Measurements from ENCODE around the gene PROC. TPM values are rescaled to one million over a fixed set of nuclear protein-coding genes. Genes with fewer than 3 reads are reported as not detected.

The PROC gene
- total RNA-seq, 5 donors from 2014 or later (not counting 1 experiment from before 2014, with no cell fraction given), result 0.20 to 0.76 (median 0.49) TPM; not detected in 2

- POLR2A ChIA-PET, result no interaction called here
- Histone ChIP-seq H3K4me1 (ENCODE audit: control insufficient read depth in 1 of 2, extremely low read depth in 1 of 2, insufficient read depth in 2 of 2, low read length in 2 of 2) (peaks cover 0 to 31% of the 10 kb centered on the region in 2 experiments), H3K9me3 (no peaks in the 10 kb centered on the region), H3K36me3 (ENCODE audit: control insufficient read depth in 2 of 2, extremely low read depth in 1 of 2, insufficient read depth in 1 of 2, low read length in 1 of 2) (no peaks in the 10 kb centered on the region), H3K27me3 (replicated peaks in 1 of 2; ENCODE audit: control insufficient read depth in 2 of 2, extremely low read depth in 1 of 2, insufficient read depth in 2 of 2, low read length in 1 of 2) (peaks cover 0 to 51% of the 10 kb centered on the region in 2 experiments), H3K4me3 (ENCODE audit: control insufficient read depth in 1 of 2, extremely low read depth in 1 of 2, low read length in 1 of 2) (no peak overlapping the region), H3K27ac (ENCODE audit: low read length) (no peak overlapping the region)
- Mint-ChIP-seq H3K36me3 (no peaks in the 10 kb centered on the region), H3K4me3 (no peak overlapping the region), H3K27me3 (peaks cover 28 to 37% of the 10 kb centered on the region in 2 donors), H3K9me3 (no peaks in the 10 kb centered on the region), H3K27ac (no peak overlapping the region), H3K4me1 (peaks cover 21 to 33% (median 29%) of the 10 kb centered on the region in 3 donors)
- CTCF ChIA-PET, result interaction anchor here in 1 of 2 donors (0.6 kb wide), 1 partner anchor 35 kb away, joined by 4 read pairs; no protein-coding TSS in a partner anchor
- no peak for DNase-seq
- 67% methylated on average over 5 of the region's 8 CpGs for WGBS (ENCODE audit: insufficient coverage)
- no peak for ATAC-seq (replicated peaks in 1 of 4)
Observed at GRCh38 chr2:127420039-127420864, 2.0 kb downstream of the PROC start.

- Mint-ChIP-seq H3K4me1 (peaks cover 16 to 30% (median 21%) of the 10 kb centered on the region in 3 donors), H3K9me3 (no peaks in the 10 kb centered on the region), H3K36me3 (no peaks in the 10 kb centered on the region), H3K27ac (no peak overlapping the region), H3K27me3 (peaks cover 37 to 47% of the 10 kb centered on the region in 2 donors), H3K4me3 (peak overlapping the region in 1 of 3 donors; percentile 31)
- CTCF ChIA-PET, result no interaction called here
- H3K36me3 ChIP-seq (ENCODE audit: control insufficient read depth in 2 of 2, extremely low read depth in 1 of 2, insufficient read depth in 1 of 2, low read length in 1 of 2), result no peaks in the 10 kb centered on the region
- DNase-seq (no peak), ATAC-seq (replicated peaks in 1 of 4) (no peak)
- H3K27ac ChIP-seq (ENCODE audit: low read length), result no peak overlapping the region
- no peak overlapping the region for H3K4me3 ChIP-seq (ENCODE audit: control insufficient read depth in 1 of 2, extremely low read depth in 1 of 2, low read length in 1 of 2)
- H3K4me1 ChIP-seq (ENCODE audit: control insufficient read depth in 1 of 2, extremely low read depth in 1 of 2, insufficient read depth in 2 of 2, low read length in 2 of 2), result peaks cover 0 to 21% of the 10 kb centered on the region in 2 experiments
- 88% methylated on average over 12 of the region's 15 CpGs for WGBS (ENCODE audit: insufficient coverage)
- peaks cover 0 to 61% of the 10 kb centered on the region in 2 experiments for H3K27me3 ChIP-seq (replicated peaks in 1 of 2; ENCODE audit: control insufficient read depth in 2 of 2, extremely low read depth in 1 of 2, insufficient read depth in 2 of 2, low read length in 1 of 2)
- POLR2A ChIA-PET, result no interaction called here
- no peaks in the 10 kb centered on the region for H3K9me3 ChIP-seq
Observed at GRCh38 chr2:127421116-127421800, 3.0 kb downstream of the PROC start.

- no peak overlapping the region for H3K27ac ChIP-seq (ENCODE audit: low read length)
- H3K27me3 Mint-ChIP-seq, result peaks cover 37 to 47% of the 10 kb centered on the region in 2 donors
- no peaks in the 10 kb centered on the region for H3K9me3 ChIP-seq
- DNase-seq (no peak), ATAC-seq (replicated peaks in 1 of 4) (no peak)
- peak overlapping the region in 2 of 3 donors; percentile 17 to 43 for H3K4me3 Mint-ChIP-seq
- H3K27ac Mint-ChIP-seq, result no peak overlapping the region
- WGBS (ENCODE audit: insufficient coverage), result 88% methylated on average over 8 of the region's 16 CpGs
- no peaks in the 10 kb centered on the region for H3K36me3 Mint-ChIP-seq
- H3K4me3 ChIP-seq (ENCODE audit: control insufficient read depth in 1 of 2, extremely low read depth in 1 of 2, low read length in 1 of 2), result no peak overlapping the region
- peaks cover 0 to 14% of the 10 kb centered on the region in 2 experiments for H3K4me1 ChIP-seq (ENCODE audit: control insufficient read depth in 1 of 2, extremely low read depth in 1 of 2, insufficient read depth in 2 of 2, low read length in 2 of 2)
- no peaks in the 10 kb centered on the region for H3K36me3 ChIP-seq (ENCODE audit: control insufficient read depth in 2 of 2, extremely low read depth in 1 of 2, insufficient read depth in 1 of 2, low read length in 1 of 2)
- H3K4me1 Mint-ChIP-seq, result peaks cover 9 to 23% (median 14%) of the 10 kb centered on the region in 3 donors
- ChIA-PET CTCF (no interaction called here), POLR2A (no interaction called here)
- no peaks in the 10 kb centered on the region for H3K9me3 Mint-ChIP-seq
- H3K27me3 ChIP-seq (replicated peaks in 1 of 2; ENCODE audit: control insufficient read depth in 2 of 2, extremely low read depth in 1 of 2, insufficient read depth in 2 of 2, low read length in 1 of 2), result peaks cover 0 to 65% of the 10 kb centered on the region in 2 experiments
Observed at GRCh38 chr2:127421871-127422558, 3.8 kb downstream of the PROC start.

- H3K27me3 Mint-ChIP-seq, result peaks cover 37 to 47% of the 10 kb centered on the region in 2 donors
- Histone ChIP-seq H3K27ac (ENCODE audit: low read length) (no peak overlapping the region), H3K9me3 (no peaks in the 10 kb centered on the region), H3K4me1 (ENCODE audit: control insufficient read depth in 1 of 2, extremely low read depth in 1 of 2, insufficient read depth in 2 of 2, low read length in 2 of 2) (peaks cover 0 to 13% of the 10 kb centered on the region in 2 experiments), H3K4me3 (ENCODE audit: control insufficient read depth in 1 of 2, extremely low read depth in 1 of 2, low read length in 1 of 2) (peak overlapping the region in 1 of 2 donors; percentile 44), H3K36me3 (ENCODE audit: control insufficient read depth in 2 of 2, extremely low read depth in 1 of 2, insufficient read depth in 1 of 2, low read length in 1 of 2) (no peaks in the 10 kb centered on the region), H3K27me3 (replicated peaks in 1 of 2; ENCODE audit: control insufficient read depth in 2 of 2, extremely low read depth in 1 of 2, insufficient read depth in 2 of 2, low read length in 1 of 2) (peaks cover 0 to 68% of the 10 kb centered on the region in 2 experiments)
- peak; percentile 44 to 79 (median 62) for ATAC-seq (replicated peaks in 1 of 4)
- POLR2A ChIA-PET, result interaction anchor here in 1 of 2 donors (0.5 kb wide), 1 partner anchor 26 kb away, joined by 3 read pairs; no protein-coding TSS in a partner anchor
- H3K9me3 Mint-ChIP-seq, result no peaks in the 10 kb centered on the region
- no peak overlapping the region for H3K27ac Mint-ChIP-seq
- WGBS (ENCODE audit: insufficient coverage), result 7% methylated on average over 59 of the region's 73 CpGs
- DNase-seq, result peak in 19 of 35 experiments; percentile 8 to 53 (median 23)
- H3K36me3 Mint-ChIP-seq, result no peaks in the 10 kb centered on the region
- H3K4me3 Mint-ChIP-seq, result peak overlapping the region; percentile 17 to 51 (median 43)
- CTCF ChIA-PET, result interaction anchor here in 1 of 2 donors (0.6 kb wide), 1 partner anchor 66 kb away, joined by 4 read pairs; no protein-coding TSS in a partner anchor
- H3K4me1 Mint-ChIP-seq, result peaks cover 7 to 16% (median 9%) of the 10 kb centered on the region in 3 donors
Observed at GRCh38 chr2:127422559-127423477, 4.6 kb downstream of the PROC start.

GRCh38 chr2:127423478-127423843 lies 5.2 kb downstream of the PROC start:
- ChIA-PET POLR2A (interaction anchor here in 1 of 2 donors (0.5 kb wide), 1 partner anchor 26 kb away, joined by 3 read pairs; no protein-coding TSS in a partner anchor), CTCF (no interaction called here)
- Mint-ChIP-seq H3K9me3 (no peaks in the 10 kb centered on the region), H3K4me3 (peak overlapping the region in 2 of 3 donors; percentile 17 to 43), H3K27ac (no peak overlapping the region), H3K4me1 (peaks cover 7 to 16% (median 9%) of the 10 kb centered on the region in 3 donors), H3K27me3 (peaks cover 37 to 47% of the 10 kb centered on the region in 2 donors), H3K36me3 (no peaks in the 10 kb centered on the region)
- Histone ChIP-seq H3K27ac (ENCODE audit: low read length) (no peak overlapping the region), H3K4me3 (ENCODE audit: control insufficient read depth in 1 of 2, extremely low read depth in 1 of 2, low read length in 1 of 2) (peak overlapping the region in 1 of 2 donors; percentile 25), H3K9me3 (no peaks in the 10 kb centered on the region), H3K36me3 (ENCODE audit: control insufficient read depth in 2 of 2, extremely low read depth in 1 of 2, insufficient read depth in 1 of 2, low read length in 1 of 2) (peaks cover 0 to 3% of the 10 kb centered on the region in 2 donors), H3K4me1 (ENCODE audit: control insufficient read depth in 1 of 2, extremely low read depth in 1 of 2, insufficient read depth in 2 of 2, low read length in 2 of 2) (peaks cover 0 to 13% of the 10 kb centered on the region in 2 experiments), H3K27me3 (replicated peaks in 1 of 2; ENCODE audit: control insufficient read depth in 2 of 2, extremely low read depth in 1 of 2, insufficient read depth in 2 of 2, low read length in 1 of 2) (peaks cover 0 to 74% of the 10 kb centered on the region in 2 experiments)
- DNase-seq (no peak), ATAC-seq (replicated peaks in 1 of 4) (peak; percentile 28 to 60 (median 42))
- WGBS (ENCODE audit: insufficient coverage), result 6% methylated on average over 20 of the region's 29 CpGs
